ENCODE data around the gene BICC1. TPM values are rescaled to one million over a fixed set of nuclear protein-coding genes. Genes with fewer than 3 reads are reported as not detected.
"Not testable (repeated sequence)": the region's sequence is repeated elsewhere in the genome, so short reads cannot be mapped to it uniquely, and the experiment has no call there.

Gene BICC1
- total RNA-seq, 1 donor from 2014 or later: 9.3 TPM

GRCh38 chr10:58590924-58591323 lies 78.3 kb downstream of the BICC1 start:
- Histone ChIP-seq H3K4me3 (no peak overlapping the region), H3K4me1 (peaks cover 0 to 16% of the 10 kb centered on the region in 2 donors), H3K27ac (peak overlapping the region; percentile 22 to 25), H3K27me3 (no peaks in the 10 kb centered on the region), H3K9me3 (no peaks in the 10 kb centered on the region), H3K36me3 (no peaks in the 10 kb centered on the region)
- no peak for TF ChIP-seq CTCF (IDR thresholded peaks at IDR 0.05)
- intact Hi-C loops (cut with DNase I): no loop called here
- no peak for DNase-seq (ENCODE audit: low spot score in 2 of 2)

GRCh38 chr10:58593008-58593407 lies 80.3 kb downstream of the BICC1 start:
- Histone ChIP-seq H3K4me3 (no peak overlapping the region), H3K9me3 (peaks cover 0 to 10% of the 10 kb centered on the region in 2 donors), H3K4me1 (peaks cover 0 to 16% of the 10 kb centered on the region in 2 donors), H3K27me3 (no peaks in the 10 kb centered on the region), H3K27ac (no peak overlapping the region), H3K36me3 (no peaks in the 10 kb centered on the region)
- DNase-seq (ENCODE audit: low spot score in 2 of 2): no peak
- intact Hi-C loops (cut with DNase I): no loop called here
- TF ChIP-seq CTCF (IDR thresholded peaks at IDR 0.05): no peak

- DNase-seq (ENCODE audit: low spot score in 2 of 2); intact Hi-C loops (cut with DNase I); H3K4me1 ChIP-seq; H3K27me3 ChIP-seq; H3K36me3 ChIP-seq; H3K4me3 ChIP-seq; H3K27ac ChIP-seq: not testable (repeated sequence)
- peaks cover 0 to 17% of the 10 kb centered on the region in 2 donors for H3K9me3 ChIP-seq
Measured at GRCh38 chr10:58597211-58597610, 84.5 kb downstream of the BICC1 start.

- peaks cover 0 to 17% of the 10 kb centered on the region in 2 donors for H3K9me3 ChIP-seq
- no peak for TF ChIP-seq CTCF (IDR thresholded peaks at IDR 0.05)
- DNase-seq (ENCODE audit: low spot score in 2 of 2): no peak
- no peaks in the 10 kb centered on the region for H3K4me1 ChIP-seq
- H3K4me3 ChIP-seq: no peak overlapping the region
- no peaks in the 10 kb centered on the region for H3K36me3 ChIP-seq
- no peaks in the 10 kb centered on the region for H3K27me3 ChIP-seq
- intact Hi-C loops (cut with DNase I): no loop called here
- no peak overlapping the region for H3K27ac ChIP-seq
Measured at GRCh38 chr10:58599927-58600553, 87.4 kb downstream of the BICC1 start.

GRCh38 chr10:58608351-58608750 lies 95.7 kb downstream of the BICC1 start:
- Histone ChIP-seq H3K9me3 (no peaks in the 10 kb centered on the region), H3K4me1 (no peaks in the 10 kb centered on the region), H3K27ac (no peak overlapping the region), H3K36me3 (no peaks in the 10 kb centered on the region), H3K27me3 (no peaks in the 10 kb centered on the region), H3K4me3 (no peak overlapping the region)
- no peak for TF ChIP-seq CTCF (IDR thresholded peaks at IDR 0.05)
- intact Hi-C loops (cut with DNase I): no loop called here
- no peak for DNase-seq (ENCODE audit: low spot score in 2 of 2)

- intact Hi-C loops (cut with DNase I): no loop called here
- H3K4me3 ChIP-seq: no peak overlapping the region
- no peak for DNase-seq (ENCODE audit: low spot score in 2 of 2)
- no peaks in the 10 kb centered on the region for H3K36me3 ChIP-seq
- no peaks in the 10 kb centered on the region for H3K27me3 ChIP-seq
- H3K4me1 ChIP-seq: no peaks in the 10 kb centered on the region
- H3K27ac ChIP-seq: no peak overlapping the region
- no peaks in the 10 kb centered on the region for H3K9me3 ChIP-seq
- TF ChIP-seq CTCF (IDR thresholded peaks at IDR 0.05): no peak
Measured at GRCh38 chr10:58608826-58609531, 96.3 kb downstream of the BICC1 start.

Measured in ascending aorta (tissue), 2 donors.